Duodenal mucosa (tissue), 2 donors: ENCODE results near the gene VPS37C.

ENCODE experiments used
- H3K27ac ChIP-seq: one replicate; pipeline ENCODE4 v1.7.0; 2013; ENCODE audit warnings: low read depth, low read length
- H3K27me3 ChIP-seq, 2 donors: one replicate each; pipeline ENCODE4 v1.7.0; 2013; ENCODE audit warnings: low read length in 2 of 2, control low read depth in 1 of 2; ENCODE audit not compliant: insufficient read depth in 2 of 2, control insufficient read depth in 1 of 2
- H3K36me3 ChIP-seq, 2 donors: one replicate each; pipeline ENCODE4 v1.7.0; 2013; ENCODE audit warnings: low read length in 2 of 2, control low read depth in 1 of 2; ENCODE audit not compliant: insufficient read depth in 2 of 2, control insufficient read depth in 1 of 2
- H3K4me1 ChIP-seq, 2 donors: one replicate each; pipeline ENCODE4 v1.7.0; 2013; ENCODE audit warnings: low read length in 2 of 2, control low read depth in 1 of 2; ENCODE audit not compliant: insufficient read depth in 2 of 2, control insufficient read depth in 1 of 2
- H3K4me3 ChIP-seq, 2 donors: one replicate each; pipeline ENCODE4 v1.7.0; 2013; ENCODE audit warnings: low read length in 2 of 2, low read depth in 1 of 2
- H3K9ac ChIP-seq, 2 donors: one replicate each; pipeline ENCODE4 v1.7.0; 2013; ENCODE audit warnings: low read length in 2 of 2, low read depth in 1 of 2
- H3K9me3 ChIP-seq, 2 donors: one replicate each; pipeline ENCODE4 v1.7.0; 2013; ENCODE audit warnings: low read length in 2 of 2, control low read depth in 1 of 2; ENCODE audit not compliant: control insufficient read depth in 1 of 2

VPS37C gene

GRCh38 chr11:61176446-61176845 lies 15.2 kb upstream of the VPS37C start:
- H3K4me1 ChIP-seq = peaks cover 0 to 13% of the 10 kb centered on the region in 2 donors
- no peaks in the 10 kb centered on the region for H3K9me3 ChIP-seq
- no peak overlapping the region for H3K9ac ChIP-seq
- H3K4me3 ChIP-seq = no peak overlapping the region
- H3K27me3 ChIP-seq = peaks cover 0 to 9% of the 10 kb centered on the region in 2 donors
- no peaks in the 10 kb centered on the region for H3K36me3 ChIP-seq
- no peak overlapping the region for H3K27ac ChIP-seq

GRCh38 chr11:61174949-61175348 lies 13.7 kb upstream of the VPS37C start:
- no peak overlapping the region for H3K4me3 ChIP-seq
- H3K27ac ChIP-seq = no peak overlapping the region
- H3K27me3 ChIP-seq = peaks cover 0 to 9% of the 10 kb centered on the region in 2 donors

DNA sequence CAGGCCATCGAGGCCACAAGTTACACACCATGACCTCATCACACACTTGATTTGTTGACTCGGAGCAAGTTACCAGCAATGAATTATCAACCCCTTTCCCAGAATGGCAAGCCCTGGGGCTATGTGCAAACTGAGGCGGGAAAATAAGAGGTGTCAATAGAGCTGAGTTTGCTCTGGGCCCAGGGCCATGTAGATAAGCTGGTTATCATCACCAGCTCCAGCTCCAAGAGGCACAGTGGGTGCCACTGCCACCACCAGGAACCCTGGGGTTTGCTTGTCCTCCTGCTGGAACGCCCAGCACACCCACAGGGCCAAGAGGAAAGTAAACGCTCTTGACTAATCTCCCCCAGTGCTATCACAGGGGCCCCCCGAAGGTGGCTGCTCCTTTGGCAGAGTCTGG lies 13.0 kb upstream of the VPS37C start:
- Histone ChIP-seq H3K9ac (no peak overlapping the region), H3K4me3 (no peak overlapping the region), H3K27ac (no peak overlapping the region), H3K4me1 (peaks cover 0 to 13% of the 10 kb centered on the region in 2 donors), H3K36me3 (no peaks in the 10 kb centered on the region), H3K27me3 (peaks cover 0 to 9% of the 10 kb centered on the region in 2 donors), H3K9me3 (no peaks in the 10 kb centered on the region)

More at GRCh38 chr11:61174949-61175348, 13.7 kb upstream of the VPS37C start:
- Histone ChIP-seq H3K4me1 (peaks cover 0 to 13% of the 10 kb centered on the region in 2 donors), H3K36me3 (no peaks in the 10 kb centered on the region), H3K9me3 (no peaks in the 10 kb centered on the region), H3K9ac (no peak overlapping the region)

DNA sequence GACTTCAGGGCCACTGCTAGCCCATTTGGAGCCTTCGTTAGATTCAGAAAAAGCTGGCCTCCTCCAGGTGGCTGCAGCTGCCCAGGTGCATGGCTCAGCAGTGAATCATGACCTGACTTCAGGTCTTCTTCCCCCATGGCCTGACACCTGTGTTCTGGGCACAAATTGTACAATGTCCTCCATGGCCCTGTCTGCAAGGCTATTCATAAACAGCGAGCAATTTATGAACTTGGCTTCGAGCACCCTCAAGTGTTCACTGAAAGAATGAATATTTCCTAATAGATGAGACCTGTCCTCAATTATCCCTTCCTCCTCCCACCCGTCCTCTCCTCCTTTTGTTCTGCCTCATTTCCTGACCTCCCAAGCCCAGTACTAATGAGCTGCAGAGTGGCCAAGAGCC lies 12.2 kb upstream of the VPS37C start:
- Histone ChIP-seq H3K9me3 (no peaks in the 10 kb centered on the region), H3K9ac (no peak overlapping the region), H3K36me3 (no peaks in the 10 kb centered on the region), H3K4me1 (peaks cover 0 to 13% of the 10 kb centered on the region in 2 donors), H3K4me3 (no peak overlapping the region), H3K27me3 (peaks cover 0 to 9% of the 10 kb centered on the region in 2 donors), H3K27ac (no peak overlapping the region)

DNA sequence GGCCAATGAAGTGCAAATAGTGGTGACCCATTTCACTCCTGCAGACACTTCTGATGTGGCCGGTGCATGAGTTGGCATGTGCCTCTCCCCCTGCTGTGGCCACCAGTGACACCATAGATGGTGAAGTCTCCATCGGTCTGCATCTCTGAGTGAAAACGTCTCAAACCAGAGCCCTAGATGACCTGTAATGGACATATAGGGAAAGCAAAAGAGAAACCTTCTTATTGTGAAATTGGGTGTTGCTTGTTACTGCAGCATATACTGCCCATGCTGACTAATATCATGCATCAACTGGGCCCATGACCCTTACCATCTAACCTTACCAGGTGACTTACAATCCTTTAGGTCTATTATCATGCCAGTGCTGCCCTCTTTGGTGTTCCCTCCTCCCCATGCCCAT lies 11.7 kb upstream of the VPS37C start:
- peaks cover 0 to 13% of the 10 kb centered on the region in 2 donors for H3K4me1 ChIP-seq
- no peak overlapping the region for H3K4me3 ChIP-seq
- H3K27ac ChIP-seq = no peak overlapping the region
- H3K9me3 ChIP-seq = no peaks in the 10 kb centered on the region
- H3K36me3 ChIP-seq = no peaks in the 10 kb centered on the region
- peaks cover 0 to 9% of the 10 kb centered on the region in 2 donors for H3K27me3 ChIP-seq
- H3K9ac ChIP-seq = no peak overlapping the region

- Histone ChIP-seq H3K4me1 (peaks cover 0 to 13% of the 10 kb centered on the region in 2 donors), H3K36me3 (no peaks in the 10 kb centered on the region), H3K27ac (no peak overlapping the region), H3K4me3 (no peak overlapping the region), H3K9me3 (no peaks in the 10 kb centered on the region), H3K9ac (no peak overlapping the region), H3K27me3 (peaks cover 0 to 9% of the 10 kb centered on the region in 2 donors)
Measured at GRCh38 chr11:61172356-61172755, 11.1 kb upstream of the VPS37C start.

DNA sequence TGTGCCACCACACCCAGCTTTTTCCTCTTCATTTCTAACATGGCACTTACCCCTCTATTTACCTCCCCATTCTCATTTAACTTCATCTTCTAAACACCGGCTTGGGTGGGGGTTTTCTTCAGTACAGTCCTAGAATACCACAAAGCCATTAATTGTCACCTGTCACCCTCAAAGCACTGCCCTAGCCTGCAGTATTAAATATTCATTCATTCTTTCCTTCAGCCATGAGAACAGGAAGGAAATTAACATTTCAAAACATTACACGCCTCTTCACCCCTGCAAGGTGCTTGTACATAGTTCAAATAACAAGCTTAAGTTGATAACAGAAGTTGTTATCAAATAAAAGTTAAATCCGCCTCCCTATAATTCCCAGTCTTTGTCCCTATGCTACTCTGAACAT lies 10.7 kb upstream of the VPS37C start:
- Histone ChIP-seq H3K9me3 (no peaks in the 10 kb centered on the region), H3K9ac (no peak overlapping the region), H3K27me3 (peaks cover 0 to 9% of the 10 kb centered on the region in 2 donors), H3K27ac (no peak overlapping the region), H3K36me3 (no peaks in the 10 kb centered on the region), H3K4me1 (peaks cover 0 to 13% of the 10 kb centered on the region in 2 donors), H3K4me3 (peak overlapping the region in 1 of 2 donors; percentile 4)

GRCh38 chr11:61170566-61170965 lies 9.3 kb upstream of the VPS37C start:
- Histone ChIP-seq H3K4me3 (no peak overlapping the region), H3K27me3 (peaks cover 0 to 3% of the 10 kb centered on the region in 2 donors), H3K27ac (no peak overlapping the region), H3K4me1 (peaks cover 0 to 13% of the 10 kb centered on the region in 2 donors), H3K9ac (no peak overlapping the region), H3K9me3 (no peaks in the 10 kb centered on the region), H3K36me3 (no peaks in the 10 kb centered on the region)

- H3K27ac ChIP-seq = no peak overlapping the region
- peaks cover 6 to 13% of the 10 kb centered on the region in 2 donors for H3K4me1 ChIP-seq
- no peak overlapping the region for H3K9ac ChIP-seq
- no peaks in the 10 kb centered on the region for H3K27me3 ChIP-seq
- H3K36me3 ChIP-seq = no peaks in the 10 kb centered on the region
- H3K9me3 ChIP-seq = no peaks in the 10 kb centered on the region
- H3K4me3 ChIP-seq = no peak overlapping the region
Measured at GRCh38 chr11:61168800-61169199, 7.6 kb upstream of the VPS37C start.

DNA sequence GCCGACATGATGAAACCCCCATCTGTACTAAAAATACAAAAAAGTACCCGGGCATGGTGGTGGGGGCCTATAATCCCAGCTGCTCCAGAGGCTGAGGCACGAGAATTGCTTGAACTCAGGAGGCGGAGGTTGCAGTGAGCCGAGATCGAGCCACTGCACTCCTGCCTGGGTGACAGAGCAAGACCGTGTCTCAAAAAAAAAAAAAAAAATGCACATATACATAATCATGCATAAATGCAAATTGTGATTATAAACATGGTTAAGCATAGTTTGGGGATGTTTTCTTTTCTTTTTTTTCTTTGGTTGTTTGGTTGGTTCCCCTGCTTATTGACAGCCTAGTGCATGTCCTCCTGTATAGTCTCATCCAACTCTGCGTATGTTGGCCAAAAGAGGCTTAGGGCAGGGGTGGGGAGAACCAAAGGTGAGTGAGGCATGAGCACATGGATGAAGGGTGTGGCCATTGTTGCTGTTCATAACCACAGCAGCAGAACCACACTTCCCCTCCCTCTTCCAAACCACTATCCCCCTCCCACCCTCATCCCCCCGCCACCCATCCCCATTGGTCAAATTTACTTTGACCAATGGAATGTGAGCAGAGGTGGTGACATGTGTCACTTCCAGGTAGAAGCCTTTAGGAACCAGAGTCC lies 6.9 kb upstream of the VPS37C start:
- Histone ChIP-seq H3K4me1 (peaks cover 6 to 17% of the 10 kb centered on the region in 2 donors), H3K36me3 (no peaks in the 10 kb centered on the region), H3K9ac (no peak overlapping the region), H3K9me3 (no peaks in the 10 kb centered on the region), H3K27ac (no peak overlapping the region), H3K4me3 (no peak overlapping the region), H3K27me3 (no peaks in the 10 kb centered on the region)
